ENCODE measurements around the gene BIN1. TPM values are rescaled to one million over a fixed set of nuclear protein-coding genes. Genes with fewer than 3 reads are reported as not detected.
"Not testable (repeated sequence)": the region's sequence is repeated elsewhere in the genome, so short reads cannot be mapped to it uniquely, and the experiment has no call there.

Gene BIN1
- total RNA-seq, 6 donors from 2014 or later: 32.3 to 57.0 (median 42.9) TPM

DNA sequence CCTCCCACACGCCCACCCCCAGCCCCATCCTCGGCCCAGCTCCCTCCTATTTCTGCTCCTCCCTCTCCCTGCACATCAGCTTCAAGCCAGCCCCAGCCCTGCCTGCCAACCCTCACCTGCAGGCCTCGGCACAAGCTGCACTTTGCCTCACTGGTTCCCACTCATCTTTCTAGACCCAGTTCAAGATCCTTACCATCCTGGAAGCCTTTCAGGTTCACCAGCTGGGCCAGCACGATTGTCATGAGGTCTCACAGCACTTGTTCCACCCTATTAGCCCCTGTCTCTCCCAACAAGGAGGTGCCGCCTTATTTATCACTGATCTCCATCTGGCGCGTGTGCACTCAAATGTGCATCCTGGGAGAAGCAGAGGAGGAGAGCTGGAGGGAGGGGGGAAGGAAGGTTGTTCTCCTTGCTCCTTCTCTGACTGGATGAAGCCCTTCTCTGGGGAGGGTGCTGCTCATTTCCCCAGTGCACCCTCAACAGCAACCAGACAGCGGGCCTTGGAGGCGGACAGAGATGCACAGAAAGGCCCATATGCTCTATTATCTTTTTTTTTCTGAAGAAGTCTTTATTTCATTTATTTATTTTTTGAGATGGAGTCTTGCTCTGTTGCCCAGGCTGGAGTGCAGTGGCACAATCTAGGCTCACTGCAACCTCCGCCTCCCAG is 15.5 kb upstream of the BIN1 start:
- TF ChIP-seq POLR2A (IDR thresholded peaks at IDR 0.05) (no peak), EP300 (IDR thresholded peaks at IDR 0.05) (no peak), POLR2AphosphoS5 (IDR thresholded peaks at IDR 0.05) (no peak)
- TF ChIP-seq, protein P1, sequence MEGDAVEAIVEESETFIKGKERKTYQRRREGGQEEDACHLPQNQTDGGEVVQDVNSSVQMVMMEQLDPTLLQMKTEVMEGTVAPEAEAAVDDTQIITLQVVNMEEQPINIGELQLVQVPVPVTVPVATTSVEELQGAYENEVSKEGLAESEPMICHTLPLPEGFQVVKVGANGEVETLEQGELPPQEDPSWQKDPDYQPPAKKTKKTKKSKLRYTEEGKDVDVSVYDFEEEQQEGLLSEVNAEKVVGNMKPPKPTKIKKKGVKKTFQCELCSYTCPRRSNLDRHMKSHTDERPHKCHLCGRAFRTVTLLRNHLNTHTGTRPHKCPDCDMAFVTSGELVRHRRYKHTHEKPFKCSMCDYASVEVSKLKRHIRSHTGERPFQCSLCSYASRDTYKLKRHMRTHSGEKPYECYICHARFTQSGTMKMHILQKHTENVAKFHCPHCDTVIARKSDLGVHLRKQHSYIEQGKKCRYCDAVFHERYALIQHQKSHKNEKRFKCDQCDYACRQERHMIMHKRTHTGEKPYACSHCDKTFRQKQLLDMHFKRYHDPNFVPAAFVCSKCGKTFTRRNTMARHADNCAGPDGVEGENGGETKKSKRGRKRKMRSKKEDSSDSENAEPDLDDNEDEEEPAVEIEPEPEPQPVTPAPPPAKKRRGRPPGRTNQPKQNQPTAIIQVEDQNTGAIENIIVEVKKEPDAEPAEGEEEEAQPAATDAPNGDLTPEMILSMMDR (IDR thresholded peaks at IDR 0.05): no peak
- H3K9me3 ChIP-seq: no peaks in the 10 kb centered on the region
- H3K4me3 ChIP-seq: no peak overlapping the region
- H3K27me3 ChIP-seq: no peaks in the 10 kb centered on the region
- ATAC-seq (ENCODE audit: low FRiP score in 2 of 2) (peak in 1 of 2 donors; percentile 26), DNase-seq (peak in 1 of 2 donors; percentile 8)
- H3K4me1 ChIP-seq: no peaks in the 10 kb centered on the region
- no peaks in the 10 kb centered on the region for H3K36me3 ChIP-seq
- no peak overlapping the region for H3K27ac ChIP-seq
- WGBS, 2 donors: 85 to 87% methylated on average over 10 of the region's 10 CpGs

DNA sequence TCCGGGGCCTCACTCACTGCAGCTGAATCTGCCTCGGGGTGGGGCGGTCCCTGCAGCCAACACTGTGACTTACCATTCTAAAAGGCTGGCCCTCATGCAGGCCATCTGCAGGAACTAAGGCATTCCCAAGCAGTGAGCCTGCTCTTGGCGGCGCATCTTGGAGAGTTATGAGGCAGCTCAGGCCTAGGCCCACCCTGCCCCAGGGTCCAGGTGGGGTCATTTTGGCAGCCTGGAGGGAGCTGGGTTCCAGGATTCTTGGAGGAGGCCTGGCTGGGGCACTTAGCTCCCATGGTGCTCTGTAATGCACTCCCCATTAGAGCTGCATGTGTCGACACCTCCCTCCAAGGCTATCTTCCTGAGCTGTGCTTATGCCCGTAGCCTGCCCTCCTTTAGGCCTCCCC is 14.8 kb upstream of the BIN1 start:
- Histone ChIP-seq H3K4me3 (no peak overlapping the region), H3K36me3 (no peaks in the 10 kb centered on the region), H3K27ac (no peak overlapping the region), H3K27me3 (no peaks in the 10 kb centered on the region), H3K9me3 (no peaks in the 10 kb centered on the region), H3K4me1 (no peaks in the 10 kb centered on the region)
- no peak for TF ChIP-seq POLR2A (IDR thresholded peaks at IDR 0.05)
- TF ChIP-seq, protein P1 (IDR thresholded peaks at IDR 0.05): no peak
- TF ChIP-seq EP300 (IDR thresholded peaks at IDR 0.05): no peak
- no peak for TF ChIP-seq POLR2AphosphoS5 (IDR thresholded peaks at IDR 0.05)
- DNase-seq (peak in 1 of 2 donors; percentile 11), ATAC-seq (ENCODE audit: low FRiP score in 2 of 2) (peak; percentile 8 to 96)
- WGBS, 2 donors: 93 to 98% methylated on average over 4 to 7 of the region's 7 CpGs

DNA sequence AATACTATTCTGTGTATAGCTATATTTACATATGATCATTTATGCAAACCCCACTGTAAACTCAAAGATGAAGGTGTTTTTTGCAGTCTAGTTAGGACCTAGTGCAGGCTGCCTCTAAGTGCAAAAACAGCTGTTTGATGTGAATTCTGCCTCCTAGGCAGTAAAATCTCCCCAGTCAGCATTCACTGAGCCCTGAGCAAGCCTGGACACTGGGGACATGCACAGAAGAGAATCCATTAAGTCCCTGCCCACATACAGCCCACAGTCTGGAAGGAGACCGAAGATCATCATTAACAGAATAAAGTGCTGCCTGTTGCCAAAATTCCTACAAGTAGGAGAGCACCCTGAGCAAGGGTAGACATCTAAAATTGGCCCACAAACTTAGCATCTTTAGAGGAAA is 14.4 kb upstream of the BIN1 start:
- ATAC-seq (ENCODE audit: low FRiP score in 2 of 2) (peak; percentile 44 to 56), DNase-seq (no peak)
- H3K36me3 ChIP-seq: no peaks in the 10 kb centered on the region
- no peak overlapping the region for H3K27ac ChIP-seq
- H3K27me3 ChIP-seq: no peaks in the 10 kb centered on the region
- TF ChIP-seq EP300 (IDR thresholded peaks at IDR 0.05): no peak
- TF ChIP-seq POLR2A (IDR thresholded peaks at IDR 0.05): no peak
- TF ChIP-seq, protein P1 (IDR thresholded peaks at IDR 0.05): no peak
- TF ChIP-seq POLR2AphosphoS5 (IDR thresholded peaks at IDR 0.05): no peak
- H3K4me1 ChIP-seq: no peaks in the 10 kb centered on the region
- H3K9me3 ChIP-seq: no peaks in the 10 kb centered on the region
- H3K4me3 ChIP-seq: no peak overlapping the region
- 57 to 93% methylated on average over 1 of the region's 1 CpG for WGBS, 2 donors

DNA sequence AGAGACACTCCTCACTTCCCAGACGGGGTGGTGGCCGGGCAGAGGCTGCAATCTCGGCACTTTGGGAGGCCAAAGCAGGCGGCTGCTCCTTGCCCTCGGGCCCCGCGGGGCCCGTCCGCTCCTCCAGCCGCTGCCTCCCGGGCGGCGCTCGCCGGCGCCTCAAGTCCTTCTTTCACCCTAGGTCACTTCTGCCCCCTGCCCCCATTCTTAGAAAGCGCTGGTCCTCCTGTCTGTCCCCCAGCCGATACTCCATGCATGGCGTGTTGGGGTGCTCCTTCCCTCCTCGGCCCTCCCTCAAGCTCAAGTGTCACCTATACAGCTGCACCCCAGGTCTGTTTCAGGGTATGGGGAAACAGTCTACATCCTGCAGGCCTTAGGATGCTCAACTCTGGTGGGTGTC is 13.5 kb upstream of the BIN1 start:
- 93 to 95% methylated on average over 16 to 18 of the region's 20 CpGs for WGBS, 2 donors
- H3K9me3 ChIP-seq; H3K4me3 ChIP-seq; H3K36me3 ChIP-seq; ATAC-seq (ENCODE audit: low FRiP score in 2 of 2); H3K4me1 ChIP-seq; H3K27me3 ChIP-seq; H3K27ac ChIP-seq: not testable (repeated sequence)
- DNase-seq: peak in 1 of 2 donors; percentile 16

DNA sequence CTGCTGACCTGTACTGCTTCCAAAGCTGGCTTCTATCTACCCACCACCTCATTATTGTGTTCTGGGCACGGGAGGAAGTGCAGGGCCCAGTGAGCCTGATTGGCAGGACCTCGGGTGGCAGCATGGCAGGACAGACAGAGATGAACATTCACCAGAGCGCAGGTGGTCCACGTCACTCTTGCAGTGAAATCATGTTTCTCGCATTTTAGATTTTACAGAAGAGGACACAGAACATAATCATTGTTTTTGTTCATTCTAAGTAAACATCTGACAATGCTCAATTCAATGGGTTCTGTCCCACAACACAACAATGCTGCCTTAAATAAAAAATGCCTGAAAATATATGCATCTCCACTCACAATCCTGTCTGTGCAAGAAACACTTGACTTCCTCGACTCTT is 11.5 kb upstream of the BIN1 start:
- Histone ChIP-seq H3K9me3 (no peaks in the 10 kb centered on the region), H3K4me1 (no peaks in the 10 kb centered on the region), H3K27me3 (no peaks in the 10 kb centered on the region), H3K4me3 (no peak overlapping the region), H3K27ac (no peak overlapping the region), H3K36me3 (no peaks in the 10 kb centered on the region)
- TF ChIP-seq, protein P1 (IDR thresholded peaks at IDR 0.05): no peak
- no peak for TF ChIP-seq POLR2A (IDR thresholded peaks at IDR 0.05)
- no peak for TF ChIP-seq POLR2AphosphoS5 (IDR thresholded peaks at IDR 0.05)
- no peak for TF ChIP-seq EP300 (IDR thresholded peaks at IDR 0.05)
- peak in 1 of 2 donors; percentile 8 for DNase-seq
- no peak for ATAC-seq (ENCODE audit: low FRiP score in 2 of 2)
- 81 to 89% methylated on average over 6 of the region's 6 CpGs for WGBS, 2 donors
